SK-N-MC (cell line): ENCODE results near the gene CLASP2.

ENCODE experiments used
- DNase-seq: peaks from one replicate; pipeline ENCODE4 v3.0.0-alpha.2; 2011; ENCODE audit warnings: low read depth, low spot score
- H3K27ac ChIP-seq: fragments of 200-600 bp; sonication (generic); 2 replicates; pipeline ENCODE4 v1.5.1; 2016; ENCODE audit warnings: mixed run types
- H3K36me3 ChIP-seq: fragments of 200-600 bp; sonication (generic); 2 replicates; pipeline ENCODE4 v1.6.1; 2017; ENCODE audit warnings: antibody characterized with exemption, low read length, mixed read lengths; ENCODE audit not compliant: insufficient read depth
- H3K4me3 ChIP-seq: fragments of 200-600 bp; sonication (generic); 2 replicates; pipeline ENCODE4 v1.5.1; 2016
- H3K9ac ChIP-seq: fragments of 200-600 bp; sonication (generic); 2 replicates; pipeline ENCODE4 v1.8.0; 2017; ENCODE audit warnings: mixed run types, mixed read lengths; ENCODE audit not compliant: insufficient read length
- H3K9me3 ChIP-seq: fragments of 200-600 bp; sonication (generic); 2 replicates; pipeline ENCODE4 v1.6.1; 2017; ENCODE audit warnings: low read depth, mild to moderate bottlenecking, antibody characterized with exemption, low read length, moderate library complexity, mixed read lengths
- EZH2 ChIP-seq: fragments of 200-600 bp; sonication (generic); IDR thresholded peaks from one replicate; pipeline ENCODE4 v1.6.1; 2017; ENCODE audit warnings: antibody characterized with exemption
- FOXP2 ChIP-seq: optimal IDR thresholded peaks from 2 replicates; pipeline ENCODE3; 2011; ENCODE audit warnings: mild to moderate bottlenecking, moderate library complexity; ENCODE audit not compliant: insufficient read depth; ENCODE audit errors: extremely low read length, control extremely low read depth
- POLR2AphosphoS5 ChIP-seq: IDR thresholded peaks from 2 replicates; pipeline ENCODE4 v1.6.1; 2012; ENCODE audit warnings: mild to moderate bottlenecking, low read depth, low read length, borderline replicate concordance

Gene CLASP2

DNA sequence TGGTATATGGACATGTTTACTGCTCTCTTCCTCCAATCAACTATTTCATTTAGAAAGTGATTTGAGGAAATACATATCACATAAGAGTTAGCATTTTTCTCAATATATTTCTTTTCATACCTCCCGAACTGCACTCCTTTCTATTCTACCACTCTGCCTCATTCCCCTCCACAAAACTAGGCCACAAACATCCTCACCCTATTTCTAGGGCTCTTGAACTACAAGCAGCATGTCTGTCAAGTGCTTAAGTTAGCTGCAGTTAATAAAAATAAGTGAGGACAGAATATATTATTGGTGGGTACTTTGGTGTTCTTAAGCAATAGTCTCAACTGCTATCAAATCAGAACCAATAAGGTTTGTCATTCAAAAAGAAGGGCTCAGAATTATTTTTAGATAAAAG lies 125.1 kb downstream of the CLASP2 start:
- peaks cover 10% of the 10 kb centered on the region; the same call in 1 of the 2 replicates for H3K36me3 ChIP-seq
- no peak overlapping the region for H3K9ac ChIP-seq
- H3K4me3 ChIP-seq: no peak overlapping the region
- TF ChIP-seq EZH2 (no peak), FOXP2 (no peak), POLR2AphosphoS5 (no peak)
- no peak for DNase-seq
- H3K9me3 ChIP-seq: no peaks in the 10 kb centered on the region
- no peak overlapping the region for H3K27ac ChIP-seq

DNA sequence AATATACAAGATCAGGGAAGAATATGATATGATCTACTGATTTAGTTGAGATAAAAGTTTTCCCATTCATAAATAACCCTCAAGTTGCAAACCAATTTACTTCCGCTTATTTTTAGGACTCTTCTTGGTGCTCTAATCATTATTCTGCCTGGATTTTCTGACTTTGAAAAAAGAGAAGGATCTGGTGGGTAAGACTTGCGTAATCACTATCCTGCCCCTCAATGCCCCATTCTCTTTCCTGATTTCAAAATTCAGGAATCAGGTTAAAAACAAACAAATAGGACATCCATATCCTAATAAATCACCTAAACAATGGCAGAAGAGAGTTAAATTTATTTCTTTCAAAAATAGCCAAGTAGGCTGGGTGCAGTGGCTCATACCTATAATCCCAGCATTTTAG lies 127.5 kb downstream of the CLASP2 start:
- H3K4me3 ChIP-seq: no peak overlapping the region
- no peaks in the 10 kb centered on the region for H3K9me3 ChIP-seq
- no peak overlapping the region for H3K9ac ChIP-seq
- no peak overlapping the region for H3K27ac ChIP-seq
- H3K36me3 ChIP-seq: peaks cover 14% of the 10 kb centered on the region; the same call in 1 of the 2 replicates
- no peak for TF ChIP-seq POLR2AphosphoS5
- DNase-seq: no peak

DNA sequence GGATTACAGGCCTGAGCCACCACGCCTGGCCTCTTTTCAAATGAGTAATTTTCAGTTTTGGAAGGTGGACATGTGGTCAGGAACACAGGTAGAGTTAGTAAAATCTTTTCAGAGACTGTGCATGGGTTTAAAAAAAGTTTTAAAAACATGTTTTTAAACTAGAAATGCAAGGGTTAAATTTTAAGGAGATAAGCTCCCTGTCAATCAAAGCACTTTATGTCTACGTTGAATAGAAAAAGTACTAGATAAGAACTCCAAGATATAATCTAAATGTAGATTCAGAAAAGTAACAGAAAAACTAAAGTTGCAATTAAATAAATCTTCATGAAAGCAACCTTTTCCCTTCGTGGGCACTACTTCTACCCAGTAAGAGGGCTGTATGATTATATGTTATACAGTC lies 131.7 kb downstream of the CLASP2 start:
- H3K9ac ChIP-seq: no peak overlapping the region

DNA sequence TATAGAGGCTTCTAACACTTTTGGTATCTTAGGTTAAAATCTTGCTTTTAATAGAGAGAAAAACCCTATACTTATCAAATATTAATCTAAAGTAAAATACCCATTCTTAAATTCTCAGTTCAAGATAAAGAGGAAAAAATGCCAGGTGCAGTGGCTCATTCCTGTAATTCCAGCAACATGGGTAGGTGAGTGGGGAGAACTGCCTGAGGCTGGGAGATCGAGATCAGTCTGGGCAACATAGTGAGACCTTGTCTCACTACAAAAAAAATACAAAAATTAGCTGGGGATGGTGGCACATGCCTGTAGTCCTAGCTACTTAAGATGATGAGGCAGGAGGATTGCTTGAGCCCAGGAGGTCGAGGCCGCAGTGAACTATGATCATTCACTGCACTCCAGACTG lies 135.8 kb downstream of the CLASP2 start:
- H3K9ac ChIP-seq: no peak overlapping the region
- H3K36me3 ChIP-seq: no peaks in the 10 kb centered on the region; the same call in 1 of the 2 replicates
- H3K27ac ChIP-seq: no peak overlapping the region
- no peak overlapping the region for H3K4me3 ChIP-seq
- no peak for DNase-seq
- TF ChIP-seq FOXP2 (no peak), EZH2 (no peak), POLR2AphosphoS5 (no peak)
- no peaks in the 10 kb centered on the region for H3K9me3 ChIP-seq

More for the DNA sequence above, 131.7 kb downstream of the CLASP2 start:
- no peak overlapping the region for H3K4me3 ChIP-seq
- TF ChIP-seq FOXP2 (no peak), POLR2AphosphoS5 (no peak), EZH2 (no peak)
- H3K36me3 ChIP-seq: peaks cover 9% of the 10 kb centered on the region; the same call in 1 of the 2 replicates
- H3K9me3 ChIP-seq: no peaks in the 10 kb centered on the region
- no peak for DNase-seq
- H3K27ac ChIP-seq: no peak overlapping the region

DNA sequence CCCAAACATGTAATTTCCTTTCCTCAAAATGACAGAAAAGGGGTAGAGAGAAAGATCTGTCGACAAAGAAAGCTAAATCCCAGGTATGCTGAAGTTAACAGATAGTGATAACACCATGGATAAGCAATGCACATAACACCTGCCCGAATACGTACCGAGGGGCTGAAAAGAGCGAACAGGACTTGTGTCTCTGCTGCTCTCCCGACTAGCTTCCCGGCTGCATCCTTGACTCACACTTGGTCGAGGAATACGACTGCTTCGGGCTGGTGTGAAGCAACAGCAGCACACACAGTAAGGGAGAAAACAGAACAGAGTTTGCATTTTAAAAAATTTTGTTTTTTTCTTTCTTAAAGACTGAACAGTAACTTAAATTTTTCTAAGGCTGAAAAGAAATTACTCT lies 136.4 kb downstream of the CLASP2 start:
- no peak overlapping the region for H3K27ac ChIP-seq
- no peak for DNase-seq
- TF ChIP-seq FOXP2: no peak
- no peak for TF ChIP-seq POLR2AphosphoS5
- TF ChIP-seq EZH2: no peak

DNA sequence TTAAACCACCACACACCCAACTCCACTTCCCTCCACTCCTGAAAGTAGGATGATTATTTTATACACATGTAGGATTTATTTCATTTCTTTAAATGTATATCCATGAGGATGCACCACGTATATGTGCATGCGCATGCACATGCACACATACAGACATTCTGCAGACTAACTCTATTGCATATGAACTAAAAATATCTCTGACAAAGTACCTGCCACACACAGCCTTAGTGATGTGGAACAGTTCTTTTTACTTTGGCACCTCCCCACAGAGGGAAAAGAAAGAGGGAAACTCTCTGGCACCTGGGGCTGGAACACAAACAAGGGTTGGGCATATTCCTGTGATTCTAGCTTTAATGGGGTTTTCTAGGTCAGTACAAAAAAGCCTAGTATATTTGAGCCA lies 138.2 kb downstream of the CLASP2 start:
- no peak overlapping the region for H3K4me3 ChIP-seq
- H3K9ac ChIP-seq: no peak overlapping the region
- DNase-seq: no peak
- no peaks in the 10 kb centered on the region for H3K9me3 ChIP-seq
- H3K27ac ChIP-seq: no peak overlapping the region
- H3K36me3 ChIP-seq: no peaks in the 10 kb centered on the region; the same call in 1 of the 2 replicates
- no peak for TF ChIP-seq POLR2AphosphoS5
- no peak for TF ChIP-seq FOXP2
- TF ChIP-seq EZH2: no peak

More for the DNA sequence above, 136.4 kb downstream of the CLASP2 start:
- no peaks in the 10 kb centered on the region for H3K9me3 ChIP-seq
- H3K36me3 ChIP-seq: no peaks in the 10 kb centered on the region; the same call in 1 of the 2 replicates
- H3K9ac ChIP-seq: no peak overlapping the region
- H3K4me3 ChIP-seq: no peak overlapping the region

DNA sequence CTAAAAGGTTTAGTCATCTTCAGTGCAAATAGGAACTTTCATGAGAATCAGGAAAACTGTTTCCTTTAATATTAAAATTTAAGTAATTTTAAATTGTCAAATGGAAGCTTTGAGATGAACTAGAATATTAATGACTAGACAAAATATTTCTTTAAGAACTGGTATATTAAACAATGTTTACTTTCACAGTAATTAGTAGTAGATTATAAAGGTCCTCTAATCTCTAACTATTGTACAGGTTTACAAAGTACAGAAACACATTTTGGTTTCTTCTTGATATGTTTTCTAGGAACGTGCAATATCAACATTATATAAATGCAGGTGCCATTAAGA lies 138.9 kb downstream of the CLASP2 start:
- Histone ChIP-seq H3K9me3 (no peaks in the 10 kb centered on the region), H3K27ac (no peak overlapping the region), H3K4me3 (no peak overlapping the region), H3K9ac (no peak overlapping the region), H3K36me3 (no peaks in the 10 kb centered on the region; the same call in 1 of the 2 replicates)
- no peak for DNase-seq
- no peak for TF ChIP-seq EZH2
- no peak for TF ChIP-seq POLR2AphosphoS5
- no peak for TF ChIP-seq FOXP2

DNA sequence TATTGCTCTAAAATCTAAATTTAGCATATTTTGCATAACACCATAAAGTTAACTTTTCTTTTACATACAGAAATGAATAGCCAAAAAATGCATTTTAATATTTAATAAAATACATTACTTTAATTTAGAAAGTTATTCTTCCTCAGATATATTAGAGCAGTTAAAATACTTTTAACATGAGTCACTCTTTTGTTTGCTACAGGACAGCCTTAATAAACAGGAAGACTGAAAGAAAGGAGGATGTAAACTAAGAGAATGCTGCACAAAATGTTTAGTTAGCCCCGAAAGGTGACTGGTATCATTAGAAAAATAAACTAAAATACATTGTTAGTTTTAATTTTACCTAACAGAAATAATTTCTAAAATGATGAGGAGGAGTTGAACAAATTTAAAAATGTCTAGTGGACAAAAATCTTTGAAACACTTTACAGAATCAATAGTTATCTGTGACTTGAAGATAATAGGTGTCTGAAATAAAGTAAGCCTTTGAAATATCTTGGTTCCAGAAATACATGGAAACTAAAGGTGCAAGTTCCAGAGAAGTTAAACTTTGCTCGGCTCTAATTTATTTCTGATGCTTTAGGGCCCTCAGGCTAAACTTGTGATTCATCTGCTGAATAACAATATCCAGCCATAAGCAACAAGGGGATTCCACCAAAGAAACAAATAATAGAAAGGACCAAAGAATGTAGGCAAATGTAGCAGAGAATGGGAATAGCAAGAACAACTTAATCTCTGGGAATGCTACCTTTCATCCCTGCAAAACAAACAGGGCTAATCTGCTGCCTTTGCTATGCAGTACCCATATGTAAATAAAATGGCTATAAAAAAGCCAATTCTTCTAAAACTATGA lies 139.5 kb downstream of the CLASP2 start:
- DNase-seq: no peak
- TF ChIP-seq EZH2 (no peak), FOXP2 (no peak)
- Histone ChIP-seq H3K9ac (no peak overlapping the region), H3K36me3 (no peaks in the 10 kb centered on the region; the same call in 1 of the 2 replicates), H3K27ac (no peak overlapping the region), H3K4me3 (no peak overlapping the region), H3K9me3 (no peaks in the 10 kb centered on the region)

DNA sequence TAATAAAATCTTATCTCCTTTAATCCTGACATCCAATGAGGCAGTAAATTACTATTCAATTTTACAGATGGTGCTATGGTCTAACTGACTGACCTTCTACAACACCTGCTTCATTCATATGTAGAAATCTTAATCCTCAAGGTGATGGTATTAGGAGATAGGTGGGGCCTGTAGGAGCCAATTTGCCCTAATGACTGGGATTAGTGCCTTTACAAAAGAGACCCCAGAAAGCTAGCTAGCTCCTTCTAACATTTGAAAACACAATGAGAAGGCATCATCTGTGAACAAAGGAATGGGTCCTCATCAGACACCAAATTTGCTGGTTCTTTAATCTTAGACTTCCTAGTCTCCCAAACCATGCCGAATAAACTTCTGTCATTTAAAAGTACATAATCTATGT lies 140.5 kb downstream of the CLASP2 start:
- no peak for DNase-seq
- H3K9ac ChIP-seq: no peak overlapping the region

More for the DNA sequence above, 140.5 kb downstream of the CLASP2 start:
- Histone ChIP-seq H3K4me3 (no peak overlapping the region), H3K27ac (no peak overlapping the region), H3K36me3 (peaks cover 3% of the 10 kb centered on the region; the same call in 1 of the 2 replicates), H3K9me3 (no peaks in the 10 kb centered on the region)
- TF ChIP-seq EZH2 (no peak), FOXP2 (no peak), POLR2AphosphoS5 (no peak)
